Pulmonary artery endothelial cell (primary cell): ENCODE measurements around the gene DNA2. TPM values are rescaled to one million over a fixed set of nuclear protein-coding genes. Genes with fewer than 3 reads are reported as not detected.
"Not testable (repeated sequence)": the region's sequence is repeated elsewhere in the genome, so short reads cannot be mapped to it uniquely, and the experiment has no call there.

ENCODE experiments used
- DNase-seq: peaks from one replicate; pipeline ENCODE4 v3.0.0-alpha.2; 2011; ENCODE audit warnings: low read depth, low spot score
- total RNA-seq: library from RNA; depleted of rRNA; stranded (reverse); fragments of >200 nt; gene quantifications from 2 replicates; pipeline ENCODE4 v1.2.3, GENCODE V29; 2014

DNA2 gene
- total RNA-seq: 8.1 and 11.1 TPM in 2 replicates

GRCh38 chr10:68471586-68472408 lies at the start of gene DNA2:
Gene DNA2, minus strand, starts transcription at chr10:68471973. Its CDS starts 109 bp downstream, at chr10:68471864.
- no peak for DNase-seq

- DNase-seq: not testable (repeated sequence)
These were observed 46.8 kb upstream of the DNA2 start for GRCh38 chr10:68518609-68519008.

GRCh38 chr10:68517188-68517587 lies 45.4 kb upstream of the DNA2 start:
- no peak for DNase-seq

GRCh38 chr10:68516766-68517165 lies 45.0 kb upstream of the DNA2 start:
- no peak for DNase-seq

GRCh38 chr10:68516216-68516615 lies 44.4 kb upstream of the DNA2 start:
- not testable (repeated sequence) for DNase-seq

GRCh38 chr10:68508090-68508489 lies 36.3 kb upstream of the DNA2 start:
- no peak for DNase-seq

- DNase-seq: no peak
These were observed 34.6 kb upstream of the DNA2 start for GRCh38 chr10:68506411-68506810.

GRCh38 chr10:68502846-68503245 lies 31.1 kb upstream of the DNA2 start:
- no peak for DNase-seq

GRCh38 chr10:68501691-68502090 lies 29.9 kb upstream of the DNA2 start:
- no peak for DNase-seq

- DNase-seq: no peak
These were observed 27.8 kb upstream of the DNA2 start for GRCh38 chr10:68499544-68499943.

- DNase-seq: no peak
These were observed 24.3 kb upstream of the DNA2 start for GRCh38 chr10:68496072-68496471.

GRCh38 chr10:68492118-68492517 lies 20.3 kb upstream of the DNA2 start:
- no peak for DNase-seq

- no peak for DNase-seq
These were observed 18.1 kb upstream of the DNA2 start for GRCh38 chr10:68489919-68490318.

- no peak for DNase-seq
These were observed 2.2 kb upstream of the DNA2 start for GRCh38 chr10:68474021-68474420.

GRCh38 chr10:68471063-68471585 lies 649 bp downstream of the DNA2 start:
- DNase-seq: no peak

- no peak for DNase-seq
These were observed 1.5 kb downstream of the DNA2 start for GRCh38 chr10:68470300-68470699.

- DNase-seq: no peak
These were observed 1.9 kb downstream of the DNA2 start for GRCh38 chr10:68469838-68470237.

GRCh38 chr10:68464729-68465128 lies 7.0 kb downstream of the DNA2 start:
- DNase-seq: not testable (repeated sequence)

- no peak for DNase-seq
These were observed 8.2 kb downstream of the DNA2 start for GRCh38 chr10:68463365-68464093.

GRCh38 chr10:68462536-68462935 lies 9.2 kb downstream of the DNA2 start:
- DNase-seq: no peak

GRCh38 chr10:68461032-68461431 lies 10.7 kb downstream of the DNA2 start:
- DNase-seq: no peak

- not testable (repeated sequence) for DNase-seq
These were observed 22.1 kb downstream of the DNA2 start for GRCh38 chr10:68449698-68450097.
